Parathyroid adenoma (tissue), 2 donors: ENCODE results near the gene PYCARD.

Experiments used
- H2AFZ ChIP-seq: fragments of 300-600 bp; sonication (generic); one replicate; pipeline ENCODE4 v1.7.0; 2017; ENCODE audit warnings: antibody characterized with exemption, mild to moderate bottlenecking
- H3K27ac ChIP-seq: fragments of 300-600 bp; sonication (generic); one replicate; pipeline ENCODE4 v1.7.0; 2017
- H3K27me3 ChIP-seq: fragments of 300-600 bp; sonication (generic); one replicate; pipeline ENCODE4 v1.7.0; 2017; ENCODE audit warnings: low read length; ENCODE audit not compliant: control insufficient read depth, insufficient read depth
- H3K36me3 ChIP-seq: fragments of 300-600 bp; sonication (generic); one replicate; pipeline ENCODE4 v1.7.0; 2017; ENCODE audit warnings: low read length; ENCODE audit not compliant: control insufficient read depth, insufficient read depth
- H3K4me1 ChIP-seq: fragments of 300-600 bp; sonication (generic); one replicate; pipeline ENCODE4 v1.7.0; 2017; ENCODE audit warnings: control low read depth
- H3K4me2 ChIP-seq: fragments of 300-600 bp; sonication (generic); one replicate; pipeline ENCODE4 v1.7.0; 2017; ENCODE audit warnings: low read length
- H3K4me3 ChIP-seq: fragments of 300-600 bp; sonication (generic); one replicate; pipeline ENCODE4 v1.7.0; 2017; ENCODE audit warnings: low read depth, low read length
- H3K79me2 ChIP-seq: fragments of 300-600 bp; sonication (generic); one replicate; pipeline ENCODE4 v1.7.0; 2017; ENCODE audit warnings: control low read depth
- H3K9ac ChIP-seq: fragments of 300-600 bp; sonication (generic); one replicate; pipeline ENCODE4 v1.7.0; 2017; ENCODE audit warnings: mild to moderate bottlenecking
- H3K9me3 ChIP-seq: fragments of 300-600 bp; sonication (generic); one replicate; pipeline ENCODE4 v1.7.0; 2017; ENCODE audit warnings: low read length; ENCODE audit not compliant: control insufficient read depth
- TF ChIP-seq, protein P1 (sequence below): fragments of 300-600 bp; sonication (generic); IDR thresholded peaks from one replicate; pipeline ENCODE4 v1.7.0; 2017; ENCODE audit warnings: antibody characterized with exemption, mild to moderate bottlenecking
- donor health status: primary hyperparathyroidism.

The PYCARD gene

GRCh38 chr16:31221357-31222160, 19.0 kb upstream of the PYCARD start:
- H3K27ac ChIP-seq: no peak overlapping the region

DNA sequence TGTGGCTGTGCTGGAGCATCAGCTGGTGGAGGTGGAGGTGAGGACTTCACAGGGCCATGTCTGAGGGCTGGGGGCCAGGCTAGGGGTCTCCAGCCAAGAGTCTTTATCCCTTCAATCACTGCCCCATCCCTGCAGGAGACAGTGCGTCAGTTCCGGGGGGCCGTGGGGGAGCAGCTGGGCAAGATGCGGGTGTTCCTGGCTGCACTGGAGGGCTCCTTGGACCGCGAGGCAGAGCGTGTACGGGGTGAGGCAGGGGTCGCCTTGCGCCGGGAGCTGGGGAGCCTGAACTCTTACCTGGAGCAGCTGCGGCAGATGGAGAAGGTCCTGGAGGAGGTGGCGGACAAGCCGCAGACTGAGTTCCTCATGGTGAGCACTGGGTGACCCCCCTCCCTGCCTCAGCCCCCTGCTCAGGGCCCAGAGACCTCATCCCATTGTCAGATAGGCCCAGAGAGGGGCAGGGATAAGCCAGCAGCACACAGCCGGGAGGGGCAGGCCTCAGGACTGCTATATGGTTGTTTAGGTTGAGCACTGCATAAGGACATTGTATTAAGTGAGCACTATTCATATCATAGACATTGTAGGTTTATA, 16.7 kb upstream of the PYCARD start:
- H3K27me3 ChIP-seq: no peaks in the 10 kb centered on the region
- no peak overlapping the region for H3K4me2 ChIP-seq
- H2AFZ ChIP-seq: no peak overlapping the region

More at GRCh38 chr16:31221357-31222160, 19.0 kb upstream of the PYCARD start:
- TF ChIP-seq, protein P1, sequence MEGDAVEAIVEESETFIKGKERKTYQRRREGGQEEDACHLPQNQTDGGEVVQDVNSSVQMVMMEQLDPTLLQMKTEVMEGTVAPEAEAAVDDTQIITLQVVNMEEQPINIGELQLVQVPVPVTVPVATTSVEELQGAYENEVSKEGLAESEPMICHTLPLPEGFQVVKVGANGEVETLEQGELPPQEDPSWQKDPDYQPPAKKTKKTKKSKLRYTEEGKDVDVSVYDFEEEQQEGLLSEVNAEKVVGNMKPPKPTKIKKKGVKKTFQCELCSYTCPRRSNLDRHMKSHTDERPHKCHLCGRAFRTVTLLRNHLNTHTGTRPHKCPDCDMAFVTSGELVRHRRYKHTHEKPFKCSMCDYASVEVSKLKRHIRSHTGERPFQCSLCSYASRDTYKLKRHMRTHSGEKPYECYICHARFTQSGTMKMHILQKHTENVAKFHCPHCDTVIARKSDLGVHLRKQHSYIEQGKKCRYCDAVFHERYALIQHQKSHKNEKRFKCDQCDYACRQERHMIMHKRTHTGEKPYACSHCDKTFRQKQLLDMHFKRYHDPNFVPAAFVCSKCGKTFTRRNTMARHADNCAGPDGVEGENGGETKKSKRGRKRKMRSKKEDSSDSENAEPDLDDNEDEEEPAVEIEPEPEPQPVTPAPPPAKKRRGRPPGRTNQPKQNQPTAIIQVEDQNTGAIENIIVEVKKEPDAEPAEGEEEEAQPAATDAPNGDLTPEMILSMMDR: no peak
- no peaks in the 10 kb centered on the region for H3K27me3 ChIP-seq
- H3K4me2 ChIP-seq: no peak overlapping the region
- H3K4me1 ChIP-seq: peaks cover 4% of the 10 kb centered on the region
- H2AFZ ChIP-seq: no peak overlapping the region
- H3K79me2 ChIP-seq: no peaks in the 10 kb centered on the region
- H3K36me3 ChIP-seq: no peaks in the 10 kb centered on the region
- no peak overlapping the region for H3K4me3 ChIP-seq
- no peaks in the 10 kb centered on the region for H3K9me3 ChIP-seq
- no peak overlapping the region for H3K9ac ChIP-seq

GRCh38 chr16:31217136-31217530, 14.6 kb upstream of the PYCARD start:
- TF ChIP-seq, protein P1: no peak
- peak overlapping the region; percentile 89 for H3K4me2 ChIP-seq
- no peaks in the 10 kb centered on the region for H3K9me3 ChIP-seq
- H3K79me2 ChIP-seq: no peaks in the 10 kb centered on the region
- no peak overlapping the region for H3K4me3 ChIP-seq
- no peak overlapping the region for H3K27ac ChIP-seq
- H3K4me1 ChIP-seq: peaks cover 13% of the 10 kb centered on the region
- no peaks in the 10 kb centered on the region for H3K36me3 ChIP-seq
- no peaks in the 10 kb centered on the region for H3K27me3 ChIP-seq
- no peak overlapping the region for H3K9ac ChIP-seq
- H2AFZ ChIP-seq: peak overlapping the region; percentile 69

More for the DNA sequence above, 16.7 kb upstream of the PYCARD start:
- H3K27ac ChIP-seq: no peak overlapping the region
- TF ChIP-seq, protein P1: no peak
- H3K79me2 ChIP-seq: no peaks in the 10 kb centered on the region
- H3K4me1 ChIP-seq: peaks cover 13% of the 10 kb centered on the region
- H3K4me3 ChIP-seq: no peak overlapping the region
- no peaks in the 10 kb centered on the region for H3K36me3 ChIP-seq
- no peaks in the 10 kb centered on the region for H3K9me3 ChIP-seq
- H3K9ac ChIP-seq: no peak overlapping the region

DNA sequence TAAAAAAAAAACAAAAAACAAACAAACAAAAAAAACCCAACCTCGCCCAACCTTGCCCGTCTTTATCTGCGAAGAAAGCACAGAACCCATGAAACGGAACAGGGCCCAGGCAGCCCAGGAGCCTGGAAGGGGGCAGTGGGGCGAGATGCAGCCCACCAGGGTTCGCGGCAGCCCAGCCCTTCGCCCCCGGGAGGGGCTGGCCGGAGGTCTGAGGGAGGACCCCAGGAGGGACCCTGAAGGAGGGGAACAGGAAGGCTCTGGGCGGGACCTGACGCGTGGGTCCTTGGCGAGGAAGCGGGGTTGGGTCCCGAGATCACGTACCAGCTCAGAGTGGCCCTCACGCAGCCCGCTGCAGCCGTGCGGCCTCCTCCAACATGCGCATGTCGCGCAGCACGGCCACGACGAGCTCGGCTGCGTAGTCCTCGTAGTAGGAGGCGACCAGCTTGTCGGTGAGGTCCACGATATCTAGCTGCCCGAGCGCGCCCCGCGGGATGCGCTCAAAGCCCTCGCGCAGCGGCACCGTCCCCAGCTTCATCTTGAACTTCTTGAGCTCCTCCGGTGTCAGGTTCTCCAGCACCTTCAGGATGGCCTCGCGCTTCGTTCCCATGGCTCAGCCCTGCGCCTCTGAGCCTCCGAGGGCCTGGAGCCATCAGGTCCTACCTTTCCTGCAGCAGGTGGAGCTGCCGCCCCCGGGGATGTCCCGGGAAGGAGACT, 14.0 kb upstream of the PYCARD start, which contains the start of gene PYDC1:
PYDC1 (minus strand) TSS at position 714 of the 714 bp plus-strand sequence; CDS start at position 607, 107 bp downstream.
- H3K36me3 ChIP-seq: no peaks in the 10 kb centered on the region
- H3K4me3 ChIP-seq: peak within 1 kb of the TSS; percentile 12
- H3K79me2 ChIP-seq: no peaks in the 10 kb centered on the region
- no peaks in the 10 kb centered on the region for H3K9me3 ChIP-seq
- no peak within 1 kb of the TSS for H3K27ac ChIP-seq
- H3K9ac ChIP-seq: no peak within 1 kb of the TSS
- H3K27me3 ChIP-seq: no peaks in the 10 kb centered on the region
- TF ChIP-seq, protein P1: no peak
- H3K4me1 ChIP-seq: peaks cover 13% of the 10 kb centered on the region
- peak within 1 kb of the TSS; percentile 69 for H2AFZ ChIP-seq
- H3K4me2 ChIP-seq: peak within 1 kb of the TSS; percentile 89
